Thyroid gland (tissue), 4 donors: Measurements from ENCODE around the gene RAB15. TPM values are rescaled to one million over a fixed set of nuclear protein-coding genes. Genes with fewer than 3 reads are reported as not detected.

Experiments
- DNase-seq, 2 donors: peaks; one replicate each; pipeline ENCODE4 v3.0.0-alpha.2; 2019
- H3K27ac ChIP-seq, 3 donors: fragments of 200-600 bp; sonication (generic); 1 replicate in 2 of 3; 2 replicates in 1 of 3; pipeline ENCODE4 v1.5.1; 2016 to 2019; ENCODE audit warnings: mild to moderate bottlenecking in 1 of 3, moderate library complexity in 1 of 3
- H3K27me3 ChIP-seq: fragments of 200-600 bp; sonication (generic); one replicate; pipeline ENCODE4 v1.5.1; 2019
- H3K36me3 ChIP-seq, 2 donors: fragments of 200-600 bp; sonication (generic); one replicate each; pipeline ENCODE4 v1.5.1; 2016 to 2019
- H3K4me1 ChIP-seq, 2 donors: fragments of 200-600 bp; sonication (generic); one replicate each; pipeline ENCODE4 v1.5.1; 2017 to 2019
- H3K4me3 ChIP-seq, 3 donors: fragments of 200-600 bp; sonication (generic); replicated peaks in 1 of 3; 1 replicate in 2 of 3; 2 replicates in 1 of 3; pipeline ENCODE4 v1.5.1; 2016; ENCODE audit warnings: mild to moderate bottlenecking in 1 of 3
- H3K9me3 ChIP-seq: fragments of 200-600 bp; sonication (generic); one replicate; pipeline ENCODE4 v1.5.1; 2017
- POLR2A ChIP-seq, 2 donors: fragments of 450-650 bp; IDR thresholded peaks; one replicate each; pipeline ENCODE4 v1.6.1; 2017; ENCODE audit warnings: antibody characterized with exemption in 2 of 2, mild to moderate bottlenecking in 2 of 2, moderate library complexity in 1 of 2
- WGBS, 2 donors: methylation state at CpG; one replicate each; pipeline ENCODE4 v1.1.5; 2017; 5-methylcytosine and 5-hydroxymethylcytosine counted together
- intact Hi-C: fragments of 100-400 bp; cut with DNase I; formaldehyde crosslinking; loops from one replicate; pipeline ENCODE4 v1.15.1; 2023
- total RNA-seq, 4 donors: library from RNA; depleted of rRNA; stranded (reverse); fragments of >200 nt; gene quantifications; one replicate each; pipeline ENCODE4 v1.2.3, GENCODE V29; 2016
- TF ChIP-seq, protein P1 (sequence below), 6 experiments: fragments of 200-600 bp in 3 of 6; fragments of 450-650 bp in 3 of 6; sonication (generic) in 3 of 6; IDR thresholded peaks; one replicate each; pipeline ENCODE4 v1.5.1; 2016 to 2019; ENCODE audit warnings: antibody characterized with exemption in 6 of 6, mild to moderate bottlenecking in 2 of 6, inconsistent platforms in 1 of 6, moderate library complexity in 1 of 6

RAB15 gene
- total RNA-seq, 4 donors from 2014 or later, result 6.0 to 12.7 (median 6.3) TPM

DNA sequence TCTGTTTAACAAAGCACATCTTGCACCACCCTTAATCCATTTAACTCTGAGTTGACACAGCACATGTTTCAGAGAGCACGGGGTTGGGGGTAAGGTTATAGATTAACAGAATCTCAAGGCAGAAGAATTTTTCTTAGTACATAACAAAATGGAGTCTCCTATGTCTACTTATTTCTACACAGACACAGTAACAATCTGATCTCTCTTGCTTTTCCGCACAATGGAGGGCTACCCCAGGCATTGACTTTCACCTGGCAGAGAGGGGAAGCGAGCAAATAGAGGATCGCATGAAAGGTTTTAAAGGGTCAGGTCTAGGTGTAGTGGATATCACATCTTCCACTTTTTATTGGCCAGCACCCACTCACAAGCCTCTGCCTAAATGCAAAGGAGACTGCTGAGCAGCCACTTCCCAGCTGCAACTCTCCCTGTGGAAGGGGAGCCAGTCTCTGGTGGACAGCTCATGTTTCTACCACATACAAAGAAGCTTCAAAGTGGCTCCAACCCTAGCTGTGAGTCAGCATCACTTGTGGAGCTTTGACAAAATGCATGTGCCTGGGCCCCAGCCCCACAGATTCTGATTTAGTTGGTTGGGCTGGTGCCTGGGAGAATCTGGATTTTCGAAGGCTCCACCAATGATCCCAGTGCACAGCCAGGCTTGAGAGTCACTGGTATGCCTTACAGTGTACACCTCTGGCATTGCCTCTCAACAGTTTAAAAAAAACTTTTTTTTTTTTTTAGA, 7.4 kb upstream of the RAB15 start:
- no peak overlapping the region for H3K27ac ChIP-seq
- 60 to 67% methylated on average over 5 of the region's 5 CpGs for WGBS, 2 donors
- no peak overlapping the region for H3K4me3 ChIP-seq
- H3K36me3 ChIP-seq, result no peaks in the 10 kb centered on the region
- TF ChIP-seq, protein P1, sequence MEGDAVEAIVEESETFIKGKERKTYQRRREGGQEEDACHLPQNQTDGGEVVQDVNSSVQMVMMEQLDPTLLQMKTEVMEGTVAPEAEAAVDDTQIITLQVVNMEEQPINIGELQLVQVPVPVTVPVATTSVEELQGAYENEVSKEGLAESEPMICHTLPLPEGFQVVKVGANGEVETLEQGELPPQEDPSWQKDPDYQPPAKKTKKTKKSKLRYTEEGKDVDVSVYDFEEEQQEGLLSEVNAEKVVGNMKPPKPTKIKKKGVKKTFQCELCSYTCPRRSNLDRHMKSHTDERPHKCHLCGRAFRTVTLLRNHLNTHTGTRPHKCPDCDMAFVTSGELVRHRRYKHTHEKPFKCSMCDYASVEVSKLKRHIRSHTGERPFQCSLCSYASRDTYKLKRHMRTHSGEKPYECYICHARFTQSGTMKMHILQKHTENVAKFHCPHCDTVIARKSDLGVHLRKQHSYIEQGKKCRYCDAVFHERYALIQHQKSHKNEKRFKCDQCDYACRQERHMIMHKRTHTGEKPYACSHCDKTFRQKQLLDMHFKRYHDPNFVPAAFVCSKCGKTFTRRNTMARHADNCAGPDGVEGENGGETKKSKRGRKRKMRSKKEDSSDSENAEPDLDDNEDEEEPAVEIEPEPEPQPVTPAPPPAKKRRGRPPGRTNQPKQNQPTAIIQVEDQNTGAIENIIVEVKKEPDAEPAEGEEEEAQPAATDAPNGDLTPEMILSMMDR (IDR thresholded peaks at IDR 0.05), result no peak
- no peak for TF ChIP-seq POLR2A (IDR thresholded peaks at IDR 0.05)
- H3K4me1 ChIP-seq, result peaks cover 0 to 4% of the 10 kb centered on the region in 2 donors
- DNase-seq, result no peak
- intact Hi-C loops, result loop anchor here (10.0 kb wide), 2 partner anchors 65 to 155 kb away; partner anchors contain the start of gene CHURC1
- no peaks in the 10 kb centered on the region for H3K27me3 ChIP-seq
- H3K9me3 ChIP-seq, result no peaks in the 10 kb centered on the region

DNA sequence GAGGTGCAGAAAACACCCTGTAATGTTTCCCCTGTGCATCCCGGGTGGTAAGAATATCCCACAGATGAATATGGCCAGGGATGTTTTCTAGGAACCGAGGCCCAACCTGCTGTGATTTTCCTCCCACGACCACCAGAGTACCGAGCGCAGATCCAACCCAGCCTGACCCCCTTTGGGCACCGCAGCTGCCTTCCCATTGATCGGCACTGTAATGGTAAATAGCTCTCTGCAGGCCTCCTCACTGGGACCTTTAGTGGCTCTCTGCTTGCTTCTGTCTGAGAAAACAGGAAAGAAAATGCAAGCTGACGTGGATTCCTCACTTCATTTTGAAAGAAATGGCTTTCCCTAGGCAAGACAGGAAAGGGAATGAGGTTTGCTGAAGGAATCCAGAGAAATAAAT, 2.4 kb upstream of the RAB15 start:
- 58 to 72% methylated on average over 8 of the region's 8 CpGs for WGBS, 2 donors
- Histone ChIP-seq H3K9me3 (no peaks in the 10 kb centered on the region), H3K4me3 (no peak overlapping the region), H3K27ac (no peak overlapping the region), H3K4me1 (peaks cover 11% of the 10 kb centered on the region in 2 donors), H3K27me3 (no peaks in the 10 kb centered on the region), H3K36me3 (no peaks in the 10 kb centered on the region)
- DNase-seq, result no peak
- TF ChIP-seq POLR2A (IDR thresholded peaks at IDR 0.05), result no peak
- intact Hi-C loops, result no loop called here

DNA sequence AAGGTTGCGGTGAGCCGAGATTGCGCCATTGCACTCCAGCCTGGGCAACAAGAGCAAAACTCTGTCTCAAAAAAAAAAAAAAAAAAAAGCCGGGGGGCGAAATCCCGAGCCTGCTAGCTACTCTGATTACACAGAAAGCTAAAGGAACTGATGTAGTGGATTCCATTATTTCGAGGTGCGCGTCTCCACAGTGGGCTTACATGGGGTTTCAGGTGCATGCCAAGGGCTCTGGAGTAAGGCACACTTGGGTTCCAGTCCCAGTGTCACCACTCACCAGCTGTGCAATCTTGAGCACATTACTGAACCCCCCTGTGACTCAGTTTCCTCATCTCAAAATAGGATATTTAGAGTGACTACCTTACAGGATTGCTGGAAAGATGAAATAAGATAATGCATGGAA, 1.7 kb upstream of the RAB15 start:
- WGBS, 2 donors, result 94 to 95% methylated on average over 9 of the region's 9 CpGs
- Histone ChIP-seq H3K9me3 (no peaks in the 10 kb centered on the region), H3K27me3 (no peaks in the 10 kb centered on the region), H3K4me1 (peaks cover 11% of the 10 kb centered on the region in 2 donors), H3K27ac (no peak overlapping the region), H3K36me3 (no peaks in the 10 kb centered on the region), H3K4me3 (no peak overlapping the region)
- intact Hi-C loops, result no loop called here
- no peak for DNase-seq
- TF ChIP-seq POLR2A (IDR thresholded peaks at IDR 0.05), result no peak
- TF ChIP-seq, protein P1 (IDR thresholded peaks at IDR 0.05), result no peak

DNA sequence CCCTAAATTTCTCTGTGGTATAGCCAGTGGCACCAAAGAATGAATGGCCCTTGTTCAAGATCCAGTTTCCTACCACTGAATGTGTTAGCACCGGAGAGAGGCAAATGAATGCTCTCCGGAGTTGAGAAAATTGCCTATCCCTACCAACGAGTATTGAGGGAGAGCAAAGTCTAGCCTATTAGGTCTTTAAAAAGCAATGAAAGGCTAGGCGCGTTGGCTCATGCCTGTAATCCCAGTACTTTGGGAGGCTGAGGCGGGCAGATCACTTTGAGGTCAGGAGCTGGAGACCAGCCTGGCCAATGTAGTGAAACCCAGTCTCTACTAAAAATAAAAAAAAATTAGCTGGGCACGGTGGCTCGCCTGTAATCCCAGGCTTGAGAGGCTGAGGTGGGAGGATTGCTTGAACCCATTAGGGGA, 898 bp upstream of the RAB15 start:
- H3K36me3 ChIP-seq, result no peaks in the 10 kb centered on the region
- no peak for TF ChIP-seq POLR2A (IDR thresholded peaks at IDR 0.05)
- TF ChIP-seq, protein P1 (IDR thresholded peaks at IDR 0.05), result no peak
- H3K9me3 ChIP-seq, result no peaks in the 10 kb centered on the region
- H3K4me3 ChIP-seq, result no peak overlapping the region
- DNase-seq, result no peak
- H3K27me3 ChIP-seq, result no peaks in the 10 kb centered on the region
- no peak overlapping the region for H3K27ac ChIP-seq
- intact Hi-C loops, result no loop called here
- peaks cover 11% of the 10 kb centered on the region in 2 donors for H3K4me1 ChIP-seq
- WGBS, 2 donors, result 81 to 86% methylated on average over 8 of the region's 8 CpGs

DNA sequence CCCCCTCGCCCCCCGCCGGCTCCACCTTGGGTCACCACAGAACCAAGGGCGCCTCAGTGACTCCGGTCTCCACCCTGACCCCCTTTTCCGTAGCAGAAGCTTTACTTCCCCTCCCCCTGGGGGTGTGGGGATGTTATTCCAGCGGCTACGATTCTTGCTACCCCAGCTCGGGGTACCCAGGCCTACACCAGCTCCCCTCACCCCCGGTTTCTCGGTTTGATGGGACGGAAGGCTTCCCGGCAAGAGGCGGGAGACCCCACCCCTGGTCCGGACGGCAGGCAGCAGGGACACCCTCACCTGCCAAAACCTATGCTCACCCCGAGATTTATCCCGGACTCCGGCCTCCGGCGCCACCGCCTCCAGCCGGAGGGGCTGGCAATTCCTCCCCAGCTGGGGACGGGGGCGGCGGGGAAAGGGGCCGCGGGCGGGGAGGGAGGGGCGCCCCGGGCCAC, 619 bp downstream of the RAB15 start:
- WGBS, 2 donors, result 7 to 10% methylated on average over 13 to 18 of the region's 31 CpGs
- no peaks in the 10 kb centered on the region for H3K9me3 ChIP-seq
- no peak for DNase-seq
- peaks cover 18 to 23% of the 10 kb centered on the region in 2 donors for H3K4me1 ChIP-seq
- H3K27me3 ChIP-seq, result no peaks in the 10 kb centered on the region
- TF ChIP-seq, protein P1 (IDR thresholded peaks at IDR 0.05), result no peak
- no peak for TF ChIP-seq POLR2A (IDR thresholded peaks at IDR 0.05)
- H3K4me3 ChIP-seq, result peak overlapping the region in 2 of 3 donors; percentile 14 to 75
- no peaks in the 10 kb centered on the region for H3K36me3 ChIP-seq
- intact Hi-C loops, result no loop called here
- peak overlapping the region in 1 of 3 donors; percentile 23 for H3K27ac ChIP-seq
